ENCODE data around the gene NMRAL1.
A peak's percentile ranks its signal among the peaks of the same experiment; 100 is the strongest.

NMRAL1 gene

DNA sequence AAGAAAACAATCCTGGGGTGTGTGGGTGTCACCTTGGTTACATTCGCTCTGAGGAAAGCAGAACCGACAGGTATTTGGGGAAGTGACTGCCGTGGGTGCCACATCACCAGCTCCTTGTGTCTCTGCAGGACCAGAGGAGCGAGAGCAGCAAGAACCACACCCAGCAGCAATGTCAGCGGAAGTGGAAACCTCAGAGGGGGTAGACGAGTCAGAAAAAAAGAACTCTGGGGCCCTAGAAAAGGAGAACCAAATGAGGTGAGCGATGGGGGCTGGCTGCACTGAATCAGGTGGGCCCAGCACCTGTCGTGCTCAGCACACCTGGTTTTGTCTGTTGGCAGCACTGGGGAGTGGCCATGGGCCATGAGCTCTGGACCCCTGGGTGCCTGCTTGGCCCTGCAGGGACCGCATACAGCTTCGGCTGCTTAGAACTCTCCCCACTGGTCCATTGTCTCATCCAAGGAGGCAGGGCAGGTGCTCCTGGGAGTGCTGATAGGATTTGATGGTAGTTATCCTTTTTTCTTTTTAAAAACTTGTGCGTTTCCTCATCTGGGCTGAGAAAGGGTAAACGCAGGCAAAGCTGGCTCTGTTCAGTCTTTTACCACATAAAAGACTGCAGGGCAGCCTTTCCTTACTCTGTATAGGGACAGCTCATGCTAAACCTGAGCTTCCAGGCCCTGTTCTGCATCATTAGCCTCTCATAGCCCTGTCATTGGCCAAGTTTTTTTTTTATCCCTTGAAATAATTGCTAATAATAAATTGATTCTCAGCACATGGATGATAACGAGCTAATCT, 31.1 kb upstream of the NMRAL1 start:
- no peak for DNase-seq (ENCODE audit: low spot score)

GRCh38 chr16:4501071-4501478, 26.6 kb upstream of the NMRAL1 start:
- peak; percentile 40 for DNase-seq (ENCODE audit: low spot score)

DNA sequence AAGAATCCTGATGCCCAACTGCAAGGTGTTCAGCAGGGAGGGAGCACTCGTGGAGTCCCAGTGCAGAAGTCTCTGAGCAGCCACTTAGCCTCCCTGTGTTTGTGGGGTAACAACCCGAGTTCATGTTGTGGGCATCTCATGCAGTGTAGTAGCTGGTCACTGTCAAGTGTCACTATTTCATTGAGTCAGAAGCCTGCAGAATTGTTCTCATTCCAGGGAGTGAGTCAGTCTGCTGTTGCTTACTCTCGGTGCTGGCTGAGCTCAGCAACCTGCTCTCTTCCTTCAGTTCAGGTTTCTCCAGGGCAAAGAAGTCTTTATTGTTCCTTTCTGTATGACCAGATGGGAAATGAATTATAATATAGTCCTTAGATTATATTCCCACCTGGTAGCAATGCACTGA, 25.8 kb upstream of the NMRAL1 start:
- peak; percentile 95 for DNase-seq (ENCODE audit: low spot score)

GRCh38 chr16:4499196-4499555, 24.8 kb upstream of the NMRAL1 start:
- DNase-seq (ENCODE audit: low spot score) = no peak

- DNase-seq (ENCODE audit: low spot score) = no peak
Observed at GRCh38 chr16:4498546-4499195, 24.2 kb upstream of the NMRAL1 start.

DNA sequence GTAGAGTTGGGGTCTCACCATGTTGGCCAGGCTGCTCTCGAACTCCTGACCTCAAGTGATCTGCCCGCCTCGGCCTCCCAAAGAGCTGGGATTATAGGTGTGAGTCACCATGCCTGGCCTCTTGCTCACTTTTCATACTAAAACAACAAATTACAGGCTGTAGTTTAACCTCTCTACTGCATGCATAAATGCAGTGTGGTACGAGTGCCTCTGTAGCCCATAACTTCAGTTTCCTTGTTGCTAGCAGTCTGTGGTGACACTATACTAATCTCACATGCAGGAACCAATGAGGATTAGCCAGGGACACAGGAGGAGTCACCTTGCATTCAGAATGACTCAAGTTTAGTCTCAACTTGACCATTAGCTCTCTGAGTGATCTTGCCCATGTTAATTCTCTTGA, 21.9 kb upstream of the NMRAL1 start:
- DNase-seq (ENCODE audit: low spot score) = peak; percentile 48

DNA sequence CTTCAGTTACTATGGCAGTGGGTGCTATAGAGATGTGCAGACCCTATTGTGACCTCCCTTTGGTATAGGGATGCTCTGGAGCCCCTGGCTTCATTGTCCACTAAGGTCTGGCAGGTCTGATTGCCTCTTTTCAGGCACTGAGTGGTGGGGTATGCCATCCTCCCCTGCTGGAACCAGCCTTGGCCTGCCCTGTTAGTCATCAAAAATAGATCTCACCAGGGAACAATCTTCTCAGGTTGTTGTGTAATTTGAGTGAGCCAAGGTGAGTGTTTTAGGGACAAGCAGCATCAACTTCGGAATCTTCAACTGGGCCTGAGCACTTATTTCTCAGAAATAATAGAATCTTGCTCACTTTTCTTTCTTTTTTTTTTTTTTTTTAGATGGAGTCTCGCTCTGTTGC, 21.3 kb upstream of the NMRAL1 start:
- DNase-seq (ENCODE audit: low spot score) = no peak

GRCh38 chr16:4494746-4495490, 20.5 kb upstream of the NMRAL1 start:
- DNase-seq (ENCODE audit: low spot score) = peak; percentile 60

- no peak for DNase-seq (ENCODE audit: low spot score)
Observed at GRCh38 chr16:4491898-4492297, 17.5 kb upstream of the NMRAL1 start.

- DNase-seq (ENCODE audit: low spot score) = peak; percentile 67
Observed at GRCh38 chr16:4489030-4489429, 14.6 kb upstream of the NMRAL1 start.

DNA sequence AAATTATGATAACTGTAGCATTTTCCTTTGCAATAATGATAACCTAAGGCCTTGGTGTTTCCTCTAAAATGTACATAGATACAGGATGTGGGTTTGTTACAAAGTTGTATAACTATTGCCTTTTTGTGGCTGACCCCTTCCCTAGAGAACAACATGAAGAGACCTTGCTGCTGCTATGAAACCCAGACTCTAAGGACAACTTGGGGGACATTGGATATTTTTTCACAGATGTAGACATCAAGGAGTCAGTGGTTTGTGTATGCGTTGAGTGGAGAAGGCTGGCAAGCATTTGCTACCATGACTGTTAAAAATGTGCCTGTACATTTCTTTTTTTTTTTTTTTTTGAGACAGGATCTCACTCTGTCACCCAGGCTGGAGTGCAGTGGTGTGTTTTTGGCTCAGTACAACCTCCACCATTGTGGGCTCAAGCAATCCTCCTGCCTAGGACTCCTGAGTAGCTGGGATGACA, 14.1 kb upstream of the NMRAL1 start:
- no peak for DNase-seq (ENCODE audit: low spot score)

DNA sequence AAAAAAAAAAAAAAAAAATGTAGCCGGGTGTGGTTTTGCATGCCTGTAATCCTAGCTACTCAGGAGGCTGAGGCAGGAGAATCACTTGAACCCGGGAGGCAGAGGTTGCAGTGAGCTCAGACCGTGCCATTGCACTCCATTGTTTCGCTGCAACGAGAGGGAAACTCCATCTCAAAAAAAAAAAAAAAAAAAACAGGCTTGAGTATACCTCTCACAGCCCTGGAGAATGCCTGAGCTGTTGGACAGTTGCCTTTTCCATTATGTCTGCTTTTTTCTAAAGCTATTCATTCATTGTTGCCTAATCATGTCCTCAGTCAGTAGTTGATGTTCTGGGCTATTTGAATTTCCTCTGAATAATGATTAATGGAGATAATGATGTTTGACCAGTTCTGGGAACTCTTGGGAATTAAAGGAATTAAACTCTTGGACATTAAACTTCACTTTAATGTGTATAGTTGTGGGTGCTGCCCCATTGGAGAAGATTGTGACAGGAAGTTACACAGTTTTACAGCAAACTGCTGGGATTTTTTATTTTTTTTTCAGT, 13.6 kb upstream of the NMRAL1 start:
- DNase-seq (ENCODE audit: low spot score) = peak; percentile 55

- no peak for DNase-seq (ENCODE audit: low spot score)
Observed at GRCh38 chr16:4486126-4486893, 11.9 kb upstream of the NMRAL1 start.

DNA sequence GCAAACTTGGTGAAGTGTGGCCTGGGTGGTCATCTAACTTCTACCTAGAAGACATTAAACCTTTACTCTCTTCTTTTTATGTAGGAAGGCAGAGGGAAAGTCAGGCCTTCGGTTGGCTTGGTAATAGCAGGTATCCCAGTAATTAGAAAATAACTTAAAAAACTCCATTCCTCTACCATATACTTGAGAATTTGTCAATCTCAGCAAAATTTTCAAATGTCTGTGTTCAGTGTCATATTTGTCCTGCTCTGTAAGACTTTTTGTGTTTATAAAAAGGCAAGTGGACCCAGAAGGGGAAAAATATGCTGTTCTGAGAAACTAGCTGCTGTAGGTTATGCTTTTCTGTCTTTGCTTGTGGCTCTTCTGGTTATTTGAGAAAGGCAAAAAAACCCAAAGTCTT, 7.5 kb upstream of the NMRAL1 start:
- no peak for DNase-seq (ENCODE audit: low spot score)

- no peak for DNase-seq (ENCODE audit: low spot score)
Observed at GRCh38 chr16:4481526-4481925, 7.1 kb upstream of the NMRAL1 start.

DNA sequence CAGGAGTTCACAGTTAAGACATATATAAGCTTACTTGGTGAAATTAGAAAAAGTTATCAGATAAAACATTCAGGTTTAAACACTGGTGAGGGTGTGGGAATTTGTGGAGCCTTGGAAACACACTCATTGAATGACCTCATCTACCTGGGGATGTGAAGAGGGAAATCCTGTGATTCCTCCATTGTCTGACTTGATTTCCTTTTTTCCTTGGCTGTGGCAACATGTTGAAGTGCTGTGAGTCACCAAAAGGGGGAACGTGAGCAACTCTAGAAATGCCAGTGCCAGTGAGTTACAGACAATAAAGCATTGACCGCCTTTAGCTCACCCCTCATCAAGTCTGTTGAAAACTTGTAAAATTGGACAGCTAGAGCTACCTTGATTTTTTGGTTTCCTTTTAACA, 3.5 kb upstream of the NMRAL1 start:
- peak; percentile 31 for DNase-seq (ENCODE audit: low spot score)

DNA sequence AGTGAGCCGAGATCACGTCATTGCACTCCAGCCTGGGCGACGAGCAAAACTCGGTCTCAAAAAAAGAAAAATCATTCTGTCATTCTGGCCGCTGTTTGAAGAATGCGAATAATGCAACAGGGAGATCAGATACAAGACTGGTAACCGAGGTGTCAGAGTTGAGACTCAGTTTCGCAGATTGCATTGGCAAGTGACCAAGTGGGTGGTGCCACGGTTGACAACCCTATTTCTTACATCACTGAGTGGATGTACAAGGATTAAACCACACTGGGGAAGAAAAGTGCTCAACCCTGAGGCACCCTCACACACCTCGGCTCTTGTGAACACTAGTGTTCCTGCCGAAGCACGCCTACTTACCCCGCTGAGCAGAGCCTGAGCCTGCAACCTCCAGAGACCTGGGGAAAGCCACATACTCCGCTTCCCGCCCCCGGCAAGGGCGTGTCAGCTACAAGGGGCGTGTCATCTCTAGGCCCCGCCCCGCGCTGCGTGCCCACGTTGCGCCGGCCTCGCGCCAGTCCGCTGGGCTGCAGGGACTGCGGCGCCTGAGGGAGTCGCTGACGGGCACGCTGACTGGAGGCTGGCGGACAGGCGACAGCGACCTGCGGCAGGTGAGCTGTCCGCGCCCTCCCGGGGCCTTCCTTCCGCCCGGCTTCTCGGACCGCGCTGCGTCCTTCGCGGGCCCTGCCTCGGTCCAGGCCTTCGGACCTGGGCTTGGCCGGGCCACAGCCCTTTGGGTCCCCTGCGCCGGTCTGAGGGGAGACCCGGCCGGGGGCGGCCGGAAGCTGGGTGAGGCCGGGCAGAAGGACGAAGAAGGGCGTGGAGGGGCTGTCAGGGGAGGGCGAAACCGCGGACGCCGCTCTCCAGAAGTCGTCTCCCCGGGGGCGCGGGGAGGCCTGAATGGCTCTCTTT, 1.7 kb upstream of the NMRAL1 start, which contains the start of gene HMOX2:
Gene HMOX2, plus strand, starts transcription at position 519 of the 909 bp plus-strand sequence. CDS start 29,127 bp downstream, outside the sequence.
- DNase-seq (ENCODE audit: low spot score) = peak; percentile 97

- DNase-seq (ENCODE audit: low spot score) = no peak
Observed at GRCh38 chr16:4472880-4473279, 1.5 kb downstream of the NMRAL1 start.

DNA sequence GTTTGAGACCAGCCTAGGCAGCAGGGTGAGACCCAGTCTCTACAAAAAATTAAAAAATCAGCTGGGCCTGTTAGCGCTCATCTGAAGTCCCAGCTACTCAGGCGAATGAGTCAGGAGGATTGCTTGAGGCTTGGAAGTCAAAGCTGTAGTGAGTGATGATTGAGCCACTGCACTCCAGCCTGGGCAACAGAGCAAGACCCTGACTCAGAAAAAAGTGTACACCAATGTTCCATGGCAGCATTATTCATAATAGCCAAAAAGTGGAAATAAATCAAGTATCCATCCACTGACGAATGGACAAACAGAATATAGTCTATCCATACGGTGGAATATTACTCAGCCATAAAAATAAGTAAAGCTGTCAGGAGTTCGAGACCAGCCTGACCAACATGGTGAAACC, 2.6 kb downstream of the NMRAL1 start:
- no peak for DNase-seq (ENCODE audit: low spot score)

DNA sequence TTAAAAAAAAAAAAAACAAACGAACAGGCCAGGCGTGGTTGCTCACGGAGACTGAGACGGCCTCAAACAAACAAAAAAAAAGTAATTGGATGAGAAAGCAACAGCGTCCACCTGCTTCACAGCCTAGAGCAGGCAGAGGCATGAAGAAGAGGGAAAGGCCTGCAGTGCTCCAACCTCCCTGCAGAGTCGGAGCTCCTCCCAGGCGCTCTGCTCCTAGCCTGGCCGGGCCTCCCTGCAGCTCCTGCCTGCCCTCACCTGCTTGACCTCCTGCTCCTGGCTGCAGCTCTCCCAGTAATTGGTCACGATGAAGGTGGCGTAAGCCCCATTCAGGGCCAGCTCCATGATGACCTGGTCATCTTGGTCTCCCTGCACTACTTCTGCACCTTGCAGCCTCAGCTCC, 5.5 kb downstream of the NMRAL1 start:
- no peak for DNase-seq (ENCODE audit: low spot score)

DNA sequence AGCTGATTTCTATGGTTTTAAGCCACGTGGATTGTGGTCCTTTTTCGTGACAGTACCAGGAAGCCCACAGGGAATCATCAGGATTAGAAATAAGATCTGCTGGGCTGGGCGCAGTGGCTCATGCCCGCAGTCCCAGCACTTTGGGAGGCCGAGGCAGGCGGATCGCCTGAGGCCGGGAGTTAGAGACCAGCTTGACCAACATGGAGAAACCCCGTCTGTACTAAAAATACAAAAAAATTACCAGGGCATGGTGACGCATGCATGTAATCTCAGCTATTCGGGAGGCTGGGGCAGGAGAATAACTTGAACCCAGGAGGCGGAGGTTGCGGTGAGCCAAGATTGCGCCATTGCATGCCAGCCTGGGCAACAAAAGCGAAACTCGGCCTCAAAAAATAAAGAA, 6.5 kb downstream of the NMRAL1 start:
- DNase-seq (ENCODE audit: low spot score) = no peak
